ENCODE data around the gene PARP12.

The PARP12 gene

DNA sequence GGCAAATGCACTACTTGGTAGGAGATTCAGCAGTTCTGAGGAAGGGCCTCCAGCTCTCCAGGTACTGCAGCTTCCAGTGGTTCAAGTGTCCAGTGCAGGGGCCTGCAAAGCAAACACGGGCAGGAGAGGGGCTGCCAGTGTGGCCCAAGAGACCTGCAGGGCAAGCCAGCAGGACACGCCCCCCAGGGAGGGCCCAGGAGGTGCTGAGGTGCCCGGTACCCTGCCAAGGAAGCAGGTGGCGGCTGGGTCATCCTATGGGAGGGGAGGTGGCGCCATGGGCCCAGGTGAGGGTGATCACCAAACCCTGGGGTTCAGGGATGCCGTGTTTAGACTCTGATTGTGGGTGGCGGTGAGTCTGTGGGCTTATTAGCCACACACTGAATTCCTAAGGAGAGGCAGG is 45.7 kb downstream of the PARP12 start:
- FAIRE-seq: no peak
- DNase-seq (ENCODE audit: insufficient read length, low spot score): no peak

DNA sequence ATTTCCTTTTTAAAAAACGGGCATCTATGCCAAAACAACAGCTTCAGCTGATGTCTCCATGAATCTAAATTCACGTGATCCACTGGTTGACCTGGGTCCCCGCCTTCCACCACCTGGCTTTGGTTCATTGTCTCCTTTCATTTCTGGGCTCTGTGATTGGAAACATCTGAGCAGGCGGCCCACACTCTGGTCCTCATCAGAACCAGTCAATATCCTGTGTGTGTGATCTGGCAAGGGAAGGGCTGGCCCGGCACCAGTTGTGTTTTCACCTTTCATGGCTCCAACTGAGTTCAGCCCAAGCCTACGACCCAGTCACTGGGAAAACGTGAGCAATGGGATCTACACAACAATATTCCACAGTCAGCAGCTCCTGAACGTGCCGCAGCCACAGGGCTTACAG is 46.2 kb downstream of the PARP12 start:
- no peak for DNase-seq (ENCODE audit: insufficient read length, low spot score)
- FAIRE-seq: no peak

DNA sequence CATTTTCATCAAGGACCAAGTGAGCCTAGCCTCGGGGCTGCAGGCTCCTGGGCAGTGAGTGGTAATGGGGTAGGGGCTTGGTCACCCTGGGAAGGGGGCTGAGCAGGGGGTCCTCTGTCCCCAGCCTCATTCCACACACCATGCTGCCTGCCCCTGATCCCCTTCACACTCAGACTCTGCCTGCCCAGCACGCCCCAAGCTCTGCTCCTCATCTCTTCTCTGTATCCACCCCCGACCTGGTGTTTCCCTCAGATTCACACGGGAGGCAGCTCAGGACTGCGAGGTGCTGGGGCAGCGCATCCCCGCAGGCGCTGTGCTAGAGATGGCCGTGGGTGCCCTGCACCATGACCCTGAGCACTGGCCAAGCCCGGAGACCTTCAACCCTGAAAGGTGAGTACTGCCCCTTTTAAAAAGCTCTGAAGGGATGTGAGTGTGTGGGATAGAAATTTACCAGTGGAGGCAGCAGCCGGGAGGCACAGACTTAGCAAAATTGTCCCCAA is 47.2 kb downstream of the PARP12 start:
- DNase-seq (ENCODE audit: insufficient read length, low spot score) (no peak), FAIRE-seq (no peak)

DNA sequence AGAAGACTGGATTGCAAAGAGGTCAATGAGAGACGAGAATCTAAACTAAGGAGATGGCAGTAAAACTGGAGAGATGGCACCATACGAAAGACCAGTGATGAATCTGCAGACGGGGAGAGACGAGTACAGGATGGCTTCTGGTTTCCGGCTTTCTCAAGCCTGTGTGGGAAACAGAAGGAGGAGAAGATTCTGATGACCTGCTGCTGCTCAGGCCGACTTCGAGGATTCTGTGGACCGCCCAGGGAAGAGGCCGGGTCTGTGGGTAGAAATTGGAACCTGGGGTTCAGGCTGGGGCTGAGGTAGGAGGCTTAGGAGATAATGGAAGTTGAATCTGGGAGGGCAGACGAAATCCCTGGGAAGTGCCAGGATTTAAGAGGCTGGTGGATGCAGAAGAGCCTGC is 48.6 kb downstream of the PARP12 start:
- FAIRE-seq (no peak), DNase-seq (ENCODE audit: insufficient read length, low spot score) (no peak)

DNA sequence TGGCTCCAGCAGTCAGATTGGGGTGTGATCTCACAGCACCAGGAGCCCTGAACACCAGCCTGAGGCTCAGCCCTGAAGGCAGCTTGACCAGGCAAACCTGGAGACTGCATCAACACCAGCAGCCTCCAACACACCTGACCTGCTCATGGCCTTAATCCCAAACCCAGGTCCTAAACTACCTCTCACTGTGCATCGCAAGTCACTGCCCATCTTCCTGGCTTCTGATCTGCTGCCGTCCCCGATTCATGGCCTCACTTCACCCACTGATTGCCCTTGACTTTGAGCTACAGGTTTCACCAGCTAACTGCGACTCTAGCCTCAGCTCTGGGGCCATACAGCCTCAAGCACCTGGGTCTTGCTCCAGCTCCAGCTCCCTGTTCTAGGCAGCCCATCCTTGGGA is 49.1 kb downstream of the PARP12 start:
- no peak for DNase-seq (ENCODE audit: insufficient read length, low spot score)
- FAIRE-seq: no peak

DNA sequence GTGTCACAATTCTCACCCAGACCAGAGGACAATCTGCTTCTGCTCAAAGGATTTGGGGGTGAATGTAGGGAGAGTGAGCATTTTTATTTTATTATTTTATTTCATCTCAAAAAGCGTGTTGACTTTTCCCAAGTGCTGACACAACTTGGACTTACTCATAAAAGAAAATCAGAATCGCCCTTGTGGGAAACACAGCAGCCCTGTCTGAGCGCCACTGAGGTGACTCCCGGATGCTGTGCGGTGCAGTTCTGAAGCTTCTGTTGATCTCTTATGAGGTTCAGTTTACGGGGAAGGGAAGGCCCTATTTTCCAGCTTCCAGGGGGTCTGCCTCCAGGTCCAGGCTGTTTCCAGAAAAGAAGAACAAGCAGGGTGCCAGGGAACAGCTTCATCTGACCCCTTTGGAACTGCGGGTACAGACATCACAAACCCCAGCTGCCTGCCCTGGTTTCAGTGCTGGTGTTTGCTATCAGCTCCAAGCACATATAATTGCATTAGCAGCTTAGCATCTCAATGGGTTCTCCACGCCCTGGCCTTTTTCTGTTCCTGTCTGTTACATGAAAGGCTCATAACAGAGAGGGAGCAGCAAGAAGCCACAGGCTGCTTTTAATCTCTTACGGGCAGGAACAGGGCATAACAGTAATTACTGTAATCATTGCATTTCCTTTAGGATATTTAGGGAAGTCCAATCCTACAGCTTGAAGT is 52.4 kb downstream of the PARP12 start:
- no peak for DNase-seq (ENCODE audit: insufficient read length, low spot score)
- no peak for FAIRE-seq

DNA sequence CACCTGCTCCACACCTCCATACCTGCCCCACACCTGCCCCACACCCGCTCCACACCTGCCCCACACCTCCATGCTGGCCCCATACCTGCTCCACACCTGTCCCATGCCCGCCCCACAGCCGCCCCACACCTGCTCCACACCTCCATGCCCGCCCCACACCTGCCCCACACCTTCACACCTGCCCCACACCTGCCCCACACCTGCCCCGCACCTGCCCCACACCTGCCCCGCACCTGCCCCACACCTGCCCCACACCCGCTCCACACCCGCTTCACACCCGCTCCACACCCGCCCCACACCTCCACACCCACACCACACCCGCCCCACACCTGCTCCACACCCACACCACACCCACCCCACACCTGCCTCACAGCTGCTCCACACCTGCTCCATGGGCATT is 53.0 kb downstream of the PARP12 start:
- FAIRE-seq: no peak

DNA sequence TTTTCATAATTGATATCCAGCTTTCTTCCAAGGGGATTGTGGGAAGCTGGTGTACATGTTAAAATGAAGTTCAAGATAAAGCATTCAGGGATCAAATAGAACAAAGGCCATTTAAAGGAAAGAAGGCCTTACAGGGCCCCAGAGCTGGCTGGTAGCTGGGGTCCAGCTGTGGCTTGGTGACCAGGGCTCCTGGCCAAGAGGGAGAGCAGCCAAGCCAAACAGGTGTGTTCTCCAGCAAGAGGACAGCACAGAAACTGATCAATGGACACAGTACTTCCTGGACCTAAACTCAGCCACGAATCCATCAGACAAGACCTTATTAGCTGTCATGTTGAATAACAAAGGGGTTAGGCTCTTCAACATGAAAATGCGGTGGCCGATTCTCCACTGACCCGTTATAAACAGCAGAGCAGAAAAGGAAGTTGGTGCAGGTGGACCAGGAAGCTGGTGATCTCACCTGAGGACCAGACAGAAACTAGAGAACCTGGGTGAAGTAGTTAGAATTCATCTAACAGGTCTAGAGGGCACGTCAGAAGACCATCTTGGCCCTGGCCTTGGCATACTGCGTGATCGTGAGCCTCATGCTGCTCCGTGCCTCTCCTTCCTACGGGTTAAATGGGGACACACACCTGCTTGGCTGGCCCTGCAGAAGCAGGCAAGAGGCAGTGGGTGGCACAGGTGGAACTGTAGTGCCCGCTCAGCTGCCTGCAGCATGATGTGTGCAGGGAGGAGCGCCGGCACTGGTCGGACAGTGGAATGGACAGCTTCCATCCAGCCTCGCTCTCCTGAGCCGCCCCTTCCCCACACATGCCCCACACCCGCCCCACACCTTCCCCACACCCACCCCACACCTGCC is 53.8 kb downstream of the PARP12 start:
- no peak for DNase-seq (ENCODE audit: insufficient read length, low spot score)
- FAIRE-seq: no peak

More for the DNA sequence above, 53.0 kb downstream of the PARP12 start:
- no peak for DNase-seq (ENCODE audit: insufficient read length, low spot score)

DNA sequence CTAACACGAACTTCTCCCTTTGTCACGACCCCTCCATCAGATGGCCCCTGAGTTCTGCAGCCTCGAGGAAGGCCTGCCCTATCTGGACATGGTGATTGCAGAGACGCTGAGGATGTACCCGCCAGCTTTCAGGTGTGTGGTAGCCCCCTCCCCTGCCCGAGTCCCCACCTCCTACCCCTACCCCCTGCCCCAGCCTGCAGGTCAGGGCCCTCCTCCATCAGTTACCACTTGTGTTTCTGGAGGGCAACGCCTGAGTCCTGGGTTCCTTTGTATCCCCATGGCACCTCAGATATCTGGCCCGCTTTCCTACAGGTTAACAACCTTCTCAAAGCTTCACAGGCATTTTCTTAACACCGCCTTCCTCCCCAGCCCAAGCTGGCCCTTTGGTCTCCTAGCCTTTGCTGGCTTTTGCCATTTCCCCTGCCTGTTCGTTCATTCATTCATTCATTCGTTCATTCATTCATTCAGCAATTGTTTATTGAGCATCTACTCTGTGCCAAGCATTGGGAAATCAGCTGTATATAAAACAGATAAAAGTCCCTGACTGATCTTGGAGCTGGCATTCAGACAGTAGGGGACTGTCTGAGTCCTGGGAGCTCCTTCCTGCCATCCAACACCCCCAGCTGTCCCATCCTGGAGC is 55.6 kb downstream of the PARP12 start:
- FAIRE-seq (no peak), DNase-seq (ENCODE audit: insufficient read length, low spot score) (no peak)

DNA sequence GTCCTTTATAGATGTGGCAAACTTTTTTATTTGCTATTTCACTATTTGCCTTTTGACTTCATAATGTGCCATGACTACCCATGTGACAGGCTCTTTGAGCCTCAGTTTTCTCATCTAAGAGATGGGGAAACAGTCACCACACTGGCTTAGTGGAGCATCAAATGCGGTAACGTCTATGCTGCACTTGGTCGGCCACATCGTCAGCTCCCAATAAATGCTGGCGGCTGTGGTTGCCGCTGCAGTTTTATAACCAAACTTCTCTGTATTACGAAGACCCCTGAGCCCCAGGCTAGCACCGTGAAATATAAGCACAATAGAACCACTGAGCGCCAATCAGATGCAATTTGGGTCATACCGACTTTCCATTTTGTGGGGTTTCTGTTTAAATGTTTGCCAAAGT is 56.2 kb downstream of the PARP12 start:
- DNase-seq (ENCODE audit: insufficient read length, low spot score): no peak
- no peak for FAIRE-seq

DNA sequence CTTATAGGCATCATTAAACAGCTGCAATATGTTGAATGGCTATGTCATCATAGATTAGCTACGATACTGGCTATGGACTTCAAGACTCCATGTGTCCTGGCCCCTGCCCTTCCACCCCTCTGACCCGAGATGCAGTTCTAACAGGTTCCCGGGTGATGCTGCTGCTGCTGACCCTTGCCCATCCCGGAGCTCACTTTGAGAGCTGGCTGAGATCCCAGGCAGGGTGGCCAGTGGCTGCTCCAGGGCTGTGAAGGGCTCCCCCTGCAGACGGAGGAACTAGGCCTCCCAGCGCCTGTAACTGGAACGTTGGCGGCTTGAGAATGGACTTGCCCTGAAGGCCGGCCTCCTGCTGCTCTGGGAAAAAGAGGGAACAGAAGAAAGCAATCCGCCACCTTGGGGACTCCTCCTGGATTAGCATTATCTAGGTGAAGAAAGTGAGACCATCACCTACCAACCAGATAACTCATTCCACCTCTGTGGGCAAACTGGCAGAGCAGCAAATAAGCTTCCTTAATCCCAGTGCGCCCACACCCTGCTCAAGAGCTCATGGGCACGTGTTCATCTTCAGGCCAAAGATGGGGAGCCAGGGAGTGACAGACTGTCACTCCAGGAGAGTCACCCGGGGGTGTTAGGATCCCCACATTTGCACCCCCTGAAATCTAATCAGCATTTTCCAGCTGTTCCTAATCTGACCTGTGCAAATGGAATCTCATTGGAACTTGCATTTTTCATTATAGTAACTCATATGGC is 56.8 kb downstream of the PARP12 start:
- DNase-seq (ENCODE audit: insufficient read length, low spot score): no peak
- no peak for FAIRE-seq

DNA sequence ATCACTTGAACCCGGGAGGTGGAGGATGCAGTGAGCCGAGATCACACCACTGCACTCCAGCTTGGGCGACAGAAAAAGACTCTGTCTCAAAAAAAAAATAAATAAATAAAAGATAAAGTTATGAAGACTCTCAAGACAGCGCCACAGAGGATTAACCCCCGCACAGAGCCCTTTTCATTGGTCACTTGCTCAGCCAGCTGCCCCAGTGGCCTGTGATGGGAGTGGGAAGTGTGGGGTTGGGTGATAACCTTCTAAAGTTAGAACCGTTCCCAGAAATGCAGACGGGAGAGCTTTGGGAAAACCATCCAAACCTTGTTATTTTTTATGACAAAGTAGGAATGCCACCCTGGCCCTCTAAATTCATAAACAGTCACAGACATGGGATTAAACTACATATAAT is 57.4 kb downstream of the PARP12 start:
- FAIRE-seq: no peak
- DNase-seq (ENCODE audit: insufficient read length, low spot score): no peak

DNA sequence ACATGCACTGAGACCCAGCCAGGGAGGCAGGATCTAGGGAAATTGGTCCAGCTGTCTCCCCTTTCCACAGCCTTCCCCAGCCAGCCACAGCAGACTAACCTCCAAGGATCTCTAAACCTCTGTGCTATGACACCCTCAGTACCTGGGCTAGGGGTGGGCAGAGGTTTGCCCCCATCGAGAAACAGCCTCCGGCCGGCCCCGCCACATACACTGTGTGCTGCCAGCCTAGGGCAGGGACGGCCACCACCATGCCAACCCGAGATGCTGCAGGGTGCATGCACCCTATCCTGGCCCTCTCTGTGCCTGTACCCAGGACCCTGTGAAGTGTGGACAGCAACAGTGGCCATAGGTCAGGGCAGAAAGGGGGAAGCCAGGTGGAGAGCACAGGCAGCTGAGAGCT is 58.1 kb downstream of the PARP12 start:
- FAIRE-seq: no peak
- no peak for DNase-seq (ENCODE audit: insufficient read length, low spot score)

DNA sequence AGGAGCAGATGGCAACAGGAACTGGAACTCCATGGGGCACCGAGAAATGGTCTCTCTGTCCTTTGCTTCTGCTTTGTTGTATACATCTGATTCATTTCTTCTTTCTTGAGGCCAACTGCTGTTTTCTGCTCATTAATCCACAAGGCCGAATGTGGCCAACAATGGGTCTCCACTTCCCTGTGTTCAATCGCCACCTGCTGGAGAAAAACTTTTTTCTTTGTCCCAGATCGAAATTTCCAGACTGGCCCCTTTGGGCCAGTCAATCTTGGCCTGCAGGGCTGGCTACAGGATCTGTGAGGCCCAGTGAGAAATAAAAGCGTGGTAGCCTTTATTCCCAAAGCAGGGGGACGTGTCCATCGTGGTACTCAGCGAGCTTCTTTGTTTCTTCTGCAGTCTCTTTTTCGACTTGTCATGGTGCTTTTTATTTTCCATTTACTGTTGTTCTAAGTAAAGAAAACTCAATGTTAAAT is 58.8 kb downstream of the PARP12 start:
- FAIRE-seq: peak; percentile 78
- DNase-seq (ENCODE audit: insufficient read length, low spot score): peak; percentile 73

DNA sequence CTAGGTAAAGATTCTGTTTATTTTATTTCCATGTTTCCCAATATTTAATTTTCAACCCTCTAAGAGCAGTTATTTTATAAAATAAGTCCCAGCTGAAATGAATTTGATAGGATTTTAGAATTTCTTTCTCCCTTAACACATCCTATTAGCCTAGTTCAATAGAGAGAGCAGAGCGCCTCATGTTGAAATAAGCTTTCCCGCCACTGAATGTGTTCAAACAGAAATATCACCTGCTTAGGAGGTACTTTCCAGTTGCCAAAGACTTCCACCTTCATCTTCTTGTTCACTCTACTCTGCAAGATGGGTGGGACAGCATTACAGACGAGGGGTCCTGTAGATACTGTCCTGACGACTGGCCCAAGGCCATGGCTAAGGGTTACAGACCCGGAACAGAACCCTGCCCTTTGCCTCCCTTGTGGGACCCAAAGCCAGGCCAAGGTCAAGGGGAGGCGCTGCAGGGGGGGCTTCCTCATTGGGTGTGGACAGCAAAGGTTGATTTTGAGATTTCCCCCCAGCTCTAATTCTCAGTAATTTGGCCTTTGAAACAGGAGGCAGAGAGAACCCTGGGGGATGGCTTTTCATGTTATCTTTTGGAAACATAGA is 62.0 kb downstream of the PARP12 start:
- FAIRE-seq (no peak), DNase-seq (ENCODE audit: insufficient read length, low spot score) (no peak)

DNA sequence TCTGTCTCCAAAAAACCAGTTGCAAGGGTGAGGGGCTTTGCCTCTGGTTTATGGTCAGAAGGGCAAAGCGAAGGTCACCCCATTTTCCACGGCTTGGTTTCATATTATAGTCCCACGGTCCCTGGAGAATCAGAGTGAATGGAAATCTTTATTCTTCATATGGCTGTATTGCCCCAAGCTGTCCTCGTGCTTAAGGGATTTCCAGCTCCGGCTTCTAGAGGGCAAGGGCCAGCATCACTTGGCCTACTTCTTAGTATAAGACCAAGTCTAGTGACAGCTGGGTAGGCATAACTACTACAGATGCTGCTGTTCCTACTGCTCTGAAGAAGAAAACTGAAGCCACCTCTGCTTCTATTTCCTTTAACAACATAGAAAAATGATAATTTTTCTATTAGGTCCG is 63.2 kb downstream of the PARP12 start:
- no peak for FAIRE-seq
- DNase-seq (ENCODE audit: insufficient read length, low spot score): no peak

DNA sequence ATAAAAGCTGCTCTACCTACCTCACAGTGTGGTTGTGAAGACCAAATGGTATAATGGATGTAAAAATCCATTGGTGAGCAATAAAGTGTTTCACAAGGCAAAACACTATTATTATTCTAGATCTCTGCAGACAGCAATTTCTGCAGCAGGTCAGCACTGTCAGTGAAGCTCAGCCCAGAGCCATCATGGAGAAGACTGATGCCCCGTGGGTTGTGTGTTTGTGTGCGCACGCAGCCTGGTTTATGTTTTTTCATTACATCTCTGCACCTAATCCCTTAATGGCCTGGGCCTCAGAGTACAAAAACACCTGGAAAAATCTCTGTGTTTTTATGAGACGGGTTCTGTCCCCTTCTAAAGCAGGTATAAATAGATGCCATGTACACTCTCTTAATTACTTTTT is 64.2 kb downstream of the PARP12 start:
- FAIRE-seq: no peak
- no peak for DNase-seq (ENCODE audit: insufficient read length, low spot score)

DNA sequence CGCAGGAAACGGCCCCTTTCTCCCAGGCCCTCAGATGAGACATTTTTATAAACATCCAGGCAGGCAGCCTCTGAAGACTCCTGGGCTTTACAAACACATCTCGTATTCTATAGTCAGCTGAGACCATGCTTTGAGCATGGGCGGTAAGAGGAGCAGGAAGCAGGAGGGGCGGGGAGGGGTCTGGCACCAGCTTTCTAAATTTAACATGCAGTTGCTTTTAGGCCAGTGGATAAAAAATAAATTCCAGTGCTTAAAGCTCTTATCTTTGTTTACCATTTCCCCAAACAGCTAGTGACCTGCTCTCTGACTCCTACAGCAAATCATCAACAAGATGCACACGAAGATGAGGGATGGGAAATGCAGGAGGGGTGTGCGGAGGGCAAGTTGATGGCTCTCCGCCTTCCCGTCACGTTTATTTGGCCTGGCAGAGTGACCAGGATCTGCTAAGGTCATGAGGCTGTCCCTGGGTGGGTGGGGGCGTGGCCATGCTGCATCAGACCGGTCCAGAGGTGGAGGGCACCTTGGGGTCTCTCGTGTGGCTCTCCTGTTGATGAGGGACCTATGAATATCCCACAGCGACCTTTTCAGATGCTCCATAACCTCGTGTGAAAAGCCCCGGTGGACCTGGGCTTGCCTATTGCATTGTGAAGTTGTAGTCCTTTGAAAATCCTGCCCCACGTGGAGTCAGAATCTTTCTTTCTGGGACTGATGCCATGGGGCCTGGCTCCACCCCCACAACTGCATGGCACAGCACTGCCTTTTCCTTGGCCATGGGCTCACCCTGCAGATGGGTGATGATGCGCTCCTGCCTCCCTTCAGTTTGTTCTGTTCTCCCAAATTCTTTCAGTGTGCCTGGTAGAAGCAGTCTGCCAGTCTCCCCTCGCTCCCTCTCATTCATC is 67.5 kb downstream of the PARP12 start:
- DNase-seq (ENCODE audit: insufficient read length, low spot score): no peak

DNA sequence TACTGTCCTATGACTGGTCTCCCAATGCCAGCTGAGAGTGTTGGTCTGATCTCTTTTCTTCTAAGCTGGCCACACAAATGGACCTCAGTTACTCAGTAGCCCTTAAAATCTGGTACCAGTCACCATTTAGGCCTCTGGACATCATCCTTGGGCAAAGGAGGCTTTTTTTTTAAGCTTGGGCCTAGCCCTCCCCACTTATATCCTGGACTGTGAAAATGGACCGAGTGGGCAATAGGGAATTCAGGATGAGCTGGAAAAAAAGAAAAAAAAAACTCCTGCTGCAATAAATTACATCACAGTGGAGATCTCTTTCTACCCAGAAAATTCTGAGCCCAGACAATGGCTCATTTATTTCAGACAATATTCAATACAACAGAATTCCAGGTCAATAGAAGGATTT is 68.4 kb downstream of the PARP12 start:
- DNase-seq (ENCODE audit: insufficient read length, low spot score): no peak
- no peak for FAIRE-seq

More for the DNA sequence above, 67.5 kb downstream of the PARP12 start:
- FAIRE-seq: no peak
